Rectal smooth muscle tissue (tissue), 1 donor: Measurements from ENCODE around the gene DOCK6.
"Not testable (repeated sequence)": the region's sequence is repeated elsewhere in the genome, so short reads cannot be mapped to it uniquely, and the experiment has no call there.

Experiments
- H3K27ac ChIP-seq: one replicate; pipeline ENCODE4 v1.7.0; 2013; ENCODE audit warnings: low read depth, low read length, inconsistent platforms
- H3K27me3 ChIP-seq: one replicate; pipeline ENCODE4 v1.7.0; 2013; ENCODE audit warnings: low read length; ENCODE audit not compliant: control insufficient read depth, insufficient read depth
- H3K36me3 ChIP-seq: one replicate; pipeline ENCODE4 v1.7.0; 2013; ENCODE audit warnings: low read length; ENCODE audit not compliant: control insufficient read depth, insufficient read depth
- H3K4me1 ChIP-seq: one replicate; pipeline ENCODE4 v1.7.0; 2013; ENCODE audit warnings: low read length; ENCODE audit not compliant: control insufficient read depth, insufficient read depth
- H3K4me3 ChIP-seq: one replicate; pipeline ENCODE4 v1.7.0; 2013; ENCODE audit warnings: low read length
- H3K9ac ChIP-seq: one replicate; pipeline ENCODE4 v1.7.0; 2013; ENCODE audit warnings: low read length

Gene DOCK6

GRCh38 chr19:11179145-11179465 lies 83.2 kb downstream of the DOCK6 start:
- H3K36me3 ChIP-seq = peaks cover 30% of the 10 kb centered on the region
- peak overlapping the region; percentile 29 for H3K27ac ChIP-seq
- not testable (repeated sequence) for H3K4me3 ChIP-seq, H3K9ac ChIP-seq, H3K27me3 ChIP-seq
- peaks cover 11% of the 10 kb centered on the region for H3K4me1 ChIP-seq

- H3K36me3 ChIP-seq = peaks cover 36% of the 10 kb centered on the region
- no peak overlapping the region for H3K4me3 ChIP-seq
- no peaks in the 10 kb centered on the region for H3K27me3 ChIP-seq
- H3K27ac ChIP-seq = peak overlapping the region; percentile 29
- H3K9ac ChIP-seq = no peak overlapping the region
- peaks cover 11% of the 10 kb centered on the region for H3K4me1 ChIP-seq
Measured at GRCh38 chr19:11177592-11177991, 84.7 kb downstream of the DOCK6 start.

GRCh38 chr19:11176466-11177193 lies 85.7 kb downstream of the DOCK6 start:
- Histone ChIP-seq H3K36me3 (peaks cover 40% of the 10 kb centered on the region), H3K4me1 (peaks cover 11% of the 10 kb centered on the region), H3K9ac (no peak overlapping the region), H3K27me3 (no peaks in the 10 kb centered on the region), H3K4me3 (no peak overlapping the region), H3K27ac (peak overlapping the region; percentile 30)

- H3K27ac ChIP-seq = no peak overlapping the region
- peaks cover 40% of the 10 kb centered on the region for H3K36me3 ChIP-seq
Measured at GRCh38 chr19:11175920-11176319, 86.4 kb downstream of the DOCK6 start.

GRCh38 chr19:11174336-11174735 lies 88.0 kb downstream of the DOCK6 start:
- Histone ChIP-seq H3K27me3 (no peaks in the 10 kb centered on the region), H3K4me1 (peaks cover 3% of the 10 kb centered on the region), H3K36me3 (peaks cover 44% of the 10 kb centered on the region), H3K27ac (no peak overlapping the region), H3K4me3 (no peak overlapping the region), H3K9ac (no peak overlapping the region)

More at GRCh38 chr19:11175920-11176319, 86.4 kb downstream of the DOCK6 start:
- no peak overlapping the region for H3K9ac ChIP-seq
- H3K4me1 ChIP-seq = peaks cover 11% of the 10 kb centered on the region
- no peak overlapping the region for H3K4me3 ChIP-seq
- H3K27me3 ChIP-seq = no peaks in the 10 kb centered on the region

GRCh38 chr19:11173516-11174155 lies 88.7 kb downstream of the DOCK6 start:
- Histone ChIP-seq H3K27ac (no peak overlapping the region), H3K36me3 (peaks cover 47% of the 10 kb centered on the region), H3K4me1 (peaks cover under 1% of the 10 kb centered on the region), H3K27me3 (no peaks in the 10 kb centered on the region), H3K9ac (no peak overlapping the region), H3K4me3 (no peak overlapping the region)

GRCh38 chr19:11172576-11172975 lies 89.7 kb downstream of the DOCK6 start:
- H3K27ac ChIP-seq = no peak overlapping the region
- H3K4me1 ChIP-seq = no peaks in the 10 kb centered on the region
- peaks cover 44% of the 10 kb centered on the region for H3K36me3 ChIP-seq

GRCh38 chr19:11171144-11171543 lies 91.2 kb downstream of the DOCK6 start:
- Histone ChIP-seq H3K4me1 (peaks cover 7% of the 10 kb centered on the region), H3K27ac (no peak overlapping the region), H3K36me3 (peaks cover 38% of the 10 kb centered on the region), H3K4me3 (no peak overlapping the region), H3K9ac (no peak overlapping the region), H3K27me3 (no peaks in the 10 kb centered on the region)

More at GRCh38 chr19:11172576-11172975, 89.7 kb downstream of the DOCK6 start:
- Histone ChIP-seq H3K4me3 (no peak overlapping the region), H3K9ac (no peak overlapping the region), H3K27me3 (no peaks in the 10 kb centered on the region)

GRCh38 chr19:11169896-11170678 lies 92.2 kb downstream of the DOCK6 start:
- H3K9ac ChIP-seq = no peak overlapping the region
- H3K27me3 ChIP-seq = no peaks in the 10 kb centered on the region
- H3K4me3 ChIP-seq = no peak overlapping the region
- H3K27ac ChIP-seq = peak overlapping the region; percentile 53
- H3K4me1 ChIP-seq = peaks cover 16% of the 10 kb centered on the region
- peaks cover 42% of the 10 kb centered on the region for H3K36me3 ChIP-seq

GRCh38 chr19:11168568-11168967 lies 93.8 kb downstream of the DOCK6 start:
- no peak overlapping the region for H3K4me3 ChIP-seq
- peaks cover 27% of the 10 kb centered on the region for H3K4me1 ChIP-seq
- peaks cover 31% of the 10 kb centered on the region for H3K36me3 ChIP-seq
- H3K27ac ChIP-seq = peak overlapping the region; percentile 15
- no peak overlapping the region for H3K9ac ChIP-seq
- no peaks in the 10 kb centered on the region for H3K27me3 ChIP-seq

GRCh38 chr19:11166281-11167142 lies 95.8 kb downstream of the DOCK6 start:
- H3K4me1 ChIP-seq = peaks cover 28% of the 10 kb centered on the region
- peak overlapping the region; percentile 78 for H3K27ac ChIP-seq
- no peak overlapping the region for H3K9ac ChIP-seq
- H3K27me3 ChIP-seq = no peaks in the 10 kb centered on the region
- H3K36me3 ChIP-seq = peaks cover 21% of the 10 kb centered on the region
- H3K4me3 ChIP-seq = no peak overlapping the region
